NCI-H1092 (cell line): ENCODE results near the gene PCDHGC5.

ENCODE experiments used
- DNase-seq: peaks from one replicate; lab custom pipeline; 2025; lab: John Stamatoyannopoulos, UW

The PCDHGC5 gene

GRCh38 chr5:141512911-141513626, 24.2 kb downstream of the PCDHGC5 start:
- DNase-seq, result no peak

DNA sequence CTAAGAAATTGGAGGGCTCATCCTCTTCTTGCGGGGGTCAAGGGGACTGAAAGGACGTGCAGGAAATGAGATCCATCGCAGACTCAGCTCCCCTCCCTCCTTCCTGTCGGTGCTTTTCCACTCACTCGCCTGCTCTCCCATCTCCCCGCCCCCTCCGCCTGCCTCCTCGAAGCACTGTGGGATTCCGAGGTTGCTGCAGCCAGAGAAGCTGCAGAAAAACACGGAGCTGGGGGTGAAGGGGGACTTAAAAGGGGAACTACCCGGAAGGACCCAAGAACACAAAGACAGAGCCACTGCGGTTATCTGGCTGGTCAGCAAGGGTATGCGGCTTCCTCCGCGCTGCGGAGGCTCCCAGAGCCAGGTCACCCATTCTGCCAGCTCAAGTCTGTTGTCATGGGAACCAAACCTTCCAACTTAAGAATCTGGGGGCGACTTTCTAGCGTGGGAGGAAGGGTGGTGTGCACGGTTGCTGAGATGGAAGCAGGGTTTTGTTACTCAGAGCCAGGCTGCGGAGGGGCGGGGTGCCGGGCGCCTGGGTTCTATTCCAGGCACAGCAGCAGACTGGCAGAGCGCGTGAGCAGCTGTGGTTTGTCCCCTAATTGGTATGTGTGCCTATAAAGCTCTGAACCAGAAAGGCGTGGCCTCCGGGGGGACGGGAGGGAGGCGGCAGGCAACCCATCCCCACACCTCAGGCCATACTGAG, 24.9 kb downstream of the PCDHGC5 start:
- peak; percentile 23 for DNase-seq

- no peak for DNase-seq
Measured at GRCh38 chr5:141514330-141515133, 25.7 kb downstream of the PCDHGC5 start.

- no peak for DNase-seq
Measured at GRCh38 chr5:141515141-141515540, 26.3 kb downstream of the PCDHGC5 start.

DNA sequence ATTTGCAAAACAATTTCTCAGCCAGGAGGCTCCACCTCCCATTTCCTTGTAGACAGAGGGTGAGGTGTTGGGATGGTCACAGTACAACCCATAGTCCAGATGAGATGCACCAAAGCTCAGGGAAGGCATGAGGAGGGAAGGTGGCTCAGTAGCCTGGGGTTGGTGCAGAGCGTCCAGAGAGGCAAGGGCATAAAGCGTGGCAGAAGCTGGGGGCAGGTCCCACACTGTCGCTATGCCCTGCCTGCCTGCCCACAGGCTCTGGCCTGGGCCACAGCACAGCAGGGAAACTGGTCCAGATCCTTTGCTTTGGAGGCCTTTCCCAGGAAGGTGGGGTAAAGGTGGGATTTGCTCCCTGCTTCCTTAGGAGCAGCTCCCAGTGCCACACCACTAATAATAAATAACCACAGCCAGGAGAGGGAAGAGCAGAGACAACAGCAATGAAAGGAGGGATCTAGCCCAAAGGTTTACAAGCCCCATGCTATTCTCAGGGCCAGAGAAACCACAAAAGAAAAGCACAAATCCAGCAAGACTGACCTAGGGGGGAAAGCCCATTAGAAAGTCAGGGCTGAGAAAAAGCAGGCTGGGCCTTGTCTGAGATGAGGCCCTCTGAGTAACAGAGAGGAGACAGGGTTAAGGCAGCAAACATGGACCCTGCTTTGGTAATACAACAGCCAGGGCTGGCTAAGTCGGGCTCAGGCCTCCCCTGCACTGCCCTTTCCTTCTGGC, 27.2 kb downstream of the PCDHGC5 start:
- DNase-seq, result no peak

GRCh38 chr5:141516672-141517025, 27.8 kb downstream of the PCDHGC5 start:
- DNase-seq, result no peak

- no peak for DNase-seq
Measured at GRCh38 chr5:141517312-141517711, 28.4 kb downstream of the PCDHGC5 start.

DNA sequence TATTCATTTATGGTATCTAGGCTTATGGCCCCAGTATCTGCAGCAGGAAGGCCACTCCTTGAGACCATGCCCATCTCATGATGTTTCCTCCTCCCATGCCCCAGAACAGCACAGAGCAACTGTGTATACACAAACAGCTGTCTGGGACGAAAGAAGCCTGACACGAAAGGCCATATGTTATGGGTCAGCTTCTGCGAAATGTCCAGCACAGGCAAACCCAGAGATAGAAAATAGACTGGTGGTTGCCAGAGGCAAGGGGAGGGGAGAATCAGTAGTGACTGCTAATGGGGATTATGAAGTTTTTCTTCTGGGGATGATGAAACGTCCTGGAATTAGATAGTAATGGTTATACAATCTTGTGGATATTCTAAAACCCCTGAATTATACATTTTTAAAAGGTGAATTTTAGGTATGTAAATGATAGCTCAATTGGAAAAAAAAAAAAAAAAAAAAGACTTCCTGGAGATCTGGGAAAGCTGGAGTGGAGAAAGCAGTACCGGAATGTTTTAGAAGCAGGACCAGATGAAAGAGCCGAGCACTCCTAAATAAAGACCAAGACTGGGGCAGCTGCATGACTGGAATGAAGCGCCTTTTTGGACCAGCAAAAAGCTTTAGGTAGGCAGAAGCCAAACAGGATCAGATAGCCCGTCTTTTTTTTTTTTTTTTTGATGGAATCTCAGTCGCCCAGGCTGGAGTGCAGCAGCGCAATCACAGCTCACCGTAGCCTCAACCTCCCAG, 29.2 kb downstream of the PCDHGC5 start:
- DNase-seq, result no peak

GRCh38 chr5:141518618-141519015, 29.7 kb downstream of the PCDHGC5 start:
- no peak for DNase-seq

- DNase-seq, result no peak
Measured at GRCh38 chr5:141519605-141520565, 31.0 kb downstream of the PCDHGC5 start.

GRCh38 chr5:141521244-141521781, 32.4 kb downstream of the PCDHGC5 start:
- no peak for DNase-seq

- DNase-seq, result no peak
Measured at GRCh38 chr5:141522301-141522700, 33.4 kb downstream of the PCDHGC5 start.

GRCh38 chr5:141523991-141524390, 35.1 kb downstream of the PCDHGC5 start:
- DNase-seq, result no peak

GRCh38 chr5:141524604-141525597, 36.0 kb downstream of the PCDHGC5 start:
- DNase-seq, result peak; percentile 60

DNA sequence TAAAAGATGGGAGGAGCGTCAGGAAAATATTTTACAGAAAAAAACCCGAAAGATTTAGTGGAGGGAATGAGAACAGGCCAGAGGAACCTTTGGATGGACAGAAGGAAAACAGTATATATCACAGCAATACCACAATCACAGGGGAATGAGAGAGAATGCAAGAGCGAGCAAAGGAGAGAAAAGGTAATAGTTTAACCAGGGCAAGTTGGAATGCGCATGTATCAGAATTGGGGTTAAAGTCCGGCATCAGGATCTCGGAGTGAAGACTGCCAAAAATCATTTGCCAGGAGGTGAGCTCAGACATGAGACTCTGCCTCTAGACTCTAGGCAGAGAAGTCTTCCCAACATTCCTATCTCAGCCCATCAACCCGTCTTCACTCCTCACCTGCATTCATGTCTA, 36.8 kb downstream of the PCDHGC5 start:
- no peak for DNase-seq

- DNase-seq, result no peak
Measured at GRCh38 chr5:141527426-141527825, 38.5 kb downstream of the PCDHGC5 start.

GRCh38 chr5:141528291-141528984, 39.6 kb downstream of the PCDHGC5 start:
- DNase-seq, result no peak

- no peak for DNase-seq
Measured at GRCh38 chr5:141529002-141529401, 40.1 kb downstream of the PCDHGC5 start.
